ENCODE data around the gene POLR1A. TPM values are rescaled to one million over a fixed set of nuclear protein-coding genes. Genes with fewer than 3 reads are reported as not detected.

The POLR1A gene
- total and polyA plus RNA-seq, 2 of the 8 experiments (the other 6 are each of a cell fraction or from before 2014, with no cell fraction given) = 8.9 to 58.1 TPM

- TF ChIP-seq SIN3A (conservative IDR thresholded peaks at IDR 0.05 in 1 of 2, IDR thresholded peaks at IDR 0.05 in 1 of 2; ENCODE audit: low read depth in 1 of 2, low read length in 2 of 2) (no peak), FOSL1 (IDR thresholded peaks at IDR 0.05; ENCODE audit: insufficient read depth, low read depth, low read length) (no peak), ATF2 (IDR thresholded peaks at IDR 0.05; ENCODE audit: low read length) (no peak), SP1 (IDR thresholded peaks at IDR 0.05; ENCODE audit: low read depth, low read length) (no peak), YY1 (IDR thresholded peaks at IDR 0.05; ENCODE audit: low read depth, low read length) (no peak)
Measured at GRCh38 chr2:86011449-86011941, 94.2 kb downstream of the POLR1A start (continued).

All from H1 (cell line).